WTC11 (cell line): ENCODE results near the gene GALNT16. TPM values are rescaled to one million over a fixed set of nuclear protein-coding genes. Genes with fewer than 3 reads are reported as not detected.

Source experiments
- ATAC-seq: fragments of 200-7000 bp; cut with Tn5 transposase; 2 replicates; pipeline ENCODE4 v1.10.0; 2021; ENCODE audit warnings: mild to moderate bottlenecking, moderate library complexity
- CTCF ChIA-PET: fragments of 300-600 bp; sonication (Branson Sonifier 250); formaldehyde crosslinking; loops from one replicate; lab custom pipeline; 2021; ENCODE audit warnings: antibody characterized with exemption; lab: Charles Lee
- POLR2A ChIA-PET: fragments of 350-600 bp; sonication (Branson Sonifier 250); formaldehyde crosslinking; loops from one replicate; lab custom pipeline; 2021; ENCODE audit warnings: antibody characterized with exemption; lab: Charles Lee
- DNase-seq: peaks from one replicate; pipeline ENCODE4 v3.0.0; 2021; ENCODE audit warnings: low spot score
- H3K27ac Mint-ChIP-seq: 2 replicates; pipeline ENCODE4 v1.8.0; 2021; ENCODE audit warnings: mixed read lengths
- H3K27me3 Mint-ChIP-seq: 2 replicates; pipeline ENCODE4 v1.8.0; 2021; ENCODE audit warnings: low read depth, mild to moderate bottlenecking, moderate library complexity, mixed read lengths
- H3K36me3 Mint-ChIP-seq: 2 replicates; pipeline ENCODE4 v1.8.0; 2021; ENCODE audit warnings: mixed read lengths
- H3K4me1 Mint-ChIP-seq: 2 replicates; pipeline ENCODE4 v1.8.0; 2022; ENCODE audit warnings: mixed read lengths
- H3K4me3 Mint-ChIP-seq: 2 replicates; pipeline ENCODE4 v1.8.0; 2021; ENCODE audit warnings: mild to moderate bottlenecking, moderate library complexity, mixed read lengths
- H3K9me3 Mint-ChIP-seq: 2 replicates; pipeline ENCODE4 v1.8.0; 2021; ENCODE audit warnings: mixed read lengths
- ATF1 ChIP-seq: sonication (generic); formaldehyde crosslinking; IDR thresholded peaks from 2 replicates; pipeline ENCODE4 v1.8.1; 2023; ENCODE audit warnings: mild to moderate bottlenecking, moderate library complexity, missing genetic modification reagents
- EMX1 ChIP-seq: fragments of 250-450 bp; sonication (Bioruptor Pico); IDR thresholded peaks from 2 replicates; pipeline ENCODE4 v1.8.0; 2021; ENCODE audit warnings: mild to moderate bottlenecking
- GTF2I ChIP-seq: fragments of 250-450 bp; sonication (Bioruptor Pico); conservative IDR thresholded peaks from 2 replicates; pipeline ENCODE4 v1.4.0; 2021; ENCODE audit warnings: mild to moderate bottlenecking
- JUN ChIP-seq: sonication (generic); formaldehyde crosslinking; IDR thresholded peaks from 2 replicates; pipeline ENCODE4 v1.8.0; 2023; ENCODE audit warnings: mild to moderate bottlenecking, missing genetic modification reagents
- NFATC4 ChIP-seq: fragments of 250-450 bp; sonication (Bioruptor Pico); IDR thresholded peaks from 2 replicates; pipeline ENCODE4 v1.9.0; 2021; ENCODE audit warnings: mild to moderate bottlenecking
- SMAD3 ChIP-seq: sonication (generic); formaldehyde crosslinking; IDR thresholded peaks from 2 replicates; pipeline ENCODE4 v1.8.0; 2022; ENCODE audit warnings: missing genetic modification reagents, mild to moderate bottlenecking, borderline replicate concordance
- SMAD4 ChIP-seq: sonication (generic); formaldehyde crosslinking; IDR thresholded peaks from 2 replicates; pipeline ENCODE4 v1.8.0; 2022; ENCODE audit warnings: mild to moderate bottlenecking, missing genetic modification reagents
- TEAD1 ChIP-seq: sonication (generic); formaldehyde crosslinking; IDR thresholded peaks from 2 replicates; pipeline ENCODE4 v1.8.0; 2022; ENCODE audit warnings: mild to moderate bottlenecking, missing genetic modification reagents
- TEAD4 ChIP-seq: sonication (generic); formaldehyde crosslinking; IDR thresholded peaks from 2 replicates; pipeline ENCODE4 v1.8.0; 2022; ENCODE audit warnings: mild to moderate bottlenecking, missing genetic modification reagents
- ZNF138 ChIP-seq: sonication (generic); formaldehyde crosslinking; conservative IDR thresholded peaks from 2 replicates; pipeline ENCODE4 v1.8.1; 2022; ENCODE audit warnings: mild to moderate bottlenecking, moderate library complexity, missing genetic modification reagents
- ZNF423 ChIP-seq: fragments of 250-450 bp; sonication (Bioruptor Pico); IDR thresholded peaks from 2 replicates; pipeline ENCODE4 v2.1.2; 2022; ENCODE audit warnings: mild to moderate bottlenecking, moderate library complexity
- total RNA-seq: library from RNA; stranded (reverse); gene quantifications from 3 replicates; pipeline ENCODE4 v1.2.3, GENCODE V29; 2021
- TF ChIP-seq, protein P1 (sequence below): sonication (generic); formaldehyde crosslinking; IDR thresholded peaks from 2 replicates; pipeline ENCODE4 v1.8.0; 2022; ENCODE audit warnings: mild to moderate bottlenecking, missing genetic modification reagents
- TF ChIP-seq, protein P2 (sequence below): sonication (generic); formaldehyde crosslinking; IDR thresholded peaks from 2 replicates; pipeline ENCODE4 v1.8.0; 2023; ENCODE audit warnings: missing genetic modification reagents
- TF ChIP-seq, protein P3 (sequence below): fragments of 200-600 bp; IDR thresholded peaks from 2 replicates; pipeline ENCODE4 v1.8.0; 2022; ENCODE audit warnings: antibody characterized with exemption
- TF ChIP-seq, protein P4 (sequence below): sonication (generic); formaldehyde crosslinking; conservative IDR thresholded peaks from 2 replicates; pipeline ENCODE4 v1.8.1; 2023; ENCODE audit warnings: mild to moderate bottlenecking, low read depth, missing genetic modification reagents, moderate library complexity
- TF ChIP-seq, protein P5 (sequence below): fragments of 250-450 bp; sonication (Bioruptor Pico); IDR thresholded peaks from 2 replicates; pipeline ENCODE4 v2.1.2; 2022; ENCODE audit warnings: mild to moderate bottlenecking, moderate library complexity
- TF ChIP-seq, protein P6 (sequence below): fragments of 250-450 bp; sonication (Bioruptor Pico); conservative IDR thresholded peaks from 2 replicates; pipeline ENCODE4 v1.9.0; 2021; ENCODE audit warnings: mild to moderate bottlenecking

The GALNT16 gene
- total RNA-seq, 1 experiment from 2014 or later = 4.5 TPM

- no peak for TF ChIP-seq TEAD1 (CRISPR knock-in tag)
- TF ChIP-seq, protein P1, sequence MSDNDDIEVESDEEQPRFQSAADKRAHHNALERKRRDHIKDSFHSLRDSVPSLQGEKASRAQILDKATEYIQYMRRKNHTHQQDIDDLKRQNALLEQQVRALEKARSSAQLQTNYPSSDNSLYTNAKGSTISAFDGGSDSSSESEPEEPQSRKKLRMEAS (CRISPR knock-in tag) = no peak
- TF ChIP-seq NFATC4 (CRISPR knock-in tag) = no peak
Measured at GRCh38 chr14:69237142-69237541, 22.8 kb upstream of the GALNT16 start (continued).

DNA sequence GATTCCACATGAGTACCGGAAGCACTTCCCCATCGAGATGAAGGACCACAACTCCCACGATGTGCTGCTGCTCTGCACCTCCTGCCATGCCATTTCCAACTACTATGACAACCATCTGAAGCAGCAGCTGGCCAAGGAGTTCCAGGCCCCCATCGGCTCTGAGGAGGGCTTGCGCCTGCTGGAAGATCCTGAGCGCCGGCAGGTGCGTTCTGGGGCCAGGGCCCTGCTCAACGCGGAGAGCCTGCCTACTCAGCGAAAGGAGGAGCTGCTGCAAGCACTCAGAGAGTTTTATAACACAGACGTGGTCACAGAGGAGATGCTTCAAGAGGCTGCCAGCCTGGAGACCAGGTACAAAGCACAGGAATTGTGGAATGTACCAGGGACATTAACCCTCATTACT, 22.4 kb upstream of the GALNT16 start:
- H3K4me3 Mint-ChIP-seq = no peak overlapping the region
- H3K27me3 Mint-ChIP-seq = no peaks in the 10 kb centered on the region
- peaks cover 6% of the 10 kb centered on the region for H3K4me1 Mint-ChIP-seq
- CTCF ChIA-PET = interaction anchor here (1.1 kb wide), 1 partner anchor 50 kb away, joined by 3 read pairs; no protein-coding TSS in a partner anchor
- DNase-seq = no peak
- no peak for ATAC-seq
- no peaks in the 10 kb centered on the region for H3K9me3 Mint-ChIP-seq
- POLR2A ChIA-PET = no interaction called here
- H3K36me3 Mint-ChIP-seq = peaks cover 44% of the 10 kb centered on the region
- H3K27ac Mint-ChIP-seq = no peak overlapping the region
- no peak for TF ChIP-seq TEAD4
- TF ChIP-seq GTF2I (CRISPR knock-in tag) = no peak
- TF ChIP-seq, protein P2, sequence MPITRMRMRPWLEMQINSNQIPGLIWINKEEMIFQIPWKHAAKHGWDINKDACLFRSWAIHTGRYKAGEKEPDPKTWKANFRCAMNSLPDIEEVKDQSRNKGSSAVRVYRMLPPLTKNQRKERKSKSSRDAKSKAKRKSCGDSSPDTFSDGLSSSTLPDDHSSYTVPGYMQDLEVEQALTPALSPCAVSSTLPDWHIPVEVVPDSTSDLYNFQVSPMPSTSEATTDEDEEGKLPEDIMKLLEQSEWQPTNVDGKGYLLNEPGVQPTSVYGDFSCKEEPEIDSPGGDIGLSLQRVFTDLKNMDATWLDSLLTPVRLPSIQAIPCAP = no peak
- no peak for TF ChIP-seq SMAD4
- TF ChIP-seq ZNF423 (CRISPR knock-in tag) = no peak
- no peak for TF ChIP-seq ATF1
- TF ChIP-seq, protein P3, sequence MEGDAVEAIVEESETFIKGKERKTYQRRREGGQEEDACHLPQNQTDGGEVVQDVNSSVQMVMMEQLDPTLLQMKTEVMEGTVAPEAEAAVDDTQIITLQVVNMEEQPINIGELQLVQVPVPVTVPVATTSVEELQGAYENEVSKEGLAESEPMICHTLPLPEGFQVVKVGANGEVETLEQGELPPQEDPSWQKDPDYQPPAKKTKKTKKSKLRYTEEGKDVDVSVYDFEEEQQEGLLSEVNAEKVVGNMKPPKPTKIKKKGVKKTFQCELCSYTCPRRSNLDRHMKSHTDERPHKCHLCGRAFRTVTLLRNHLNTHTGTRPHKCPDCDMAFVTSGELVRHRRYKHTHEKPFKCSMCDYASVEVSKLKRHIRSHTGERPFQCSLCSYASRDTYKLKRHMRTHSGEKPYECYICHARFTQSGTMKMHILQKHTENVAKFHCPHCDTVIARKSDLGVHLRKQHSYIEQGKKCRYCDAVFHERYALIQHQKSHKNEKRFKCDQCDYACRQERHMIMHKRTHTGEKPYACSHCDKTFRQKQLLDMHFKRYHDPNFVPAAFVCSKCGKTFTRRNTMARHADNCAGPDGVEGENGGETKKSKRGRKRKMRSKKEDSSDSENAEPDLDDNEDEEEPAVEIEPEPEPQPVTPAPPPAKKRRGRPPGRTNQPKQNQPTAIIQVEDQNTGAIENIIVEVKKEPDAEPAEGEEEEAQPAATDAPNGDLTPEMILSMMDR = no peak
- no peak for TF ChIP-seq EMX1
- no peak for TF ChIP-seq ZNF138 (CRISPR knock-in tag)

DNA sequence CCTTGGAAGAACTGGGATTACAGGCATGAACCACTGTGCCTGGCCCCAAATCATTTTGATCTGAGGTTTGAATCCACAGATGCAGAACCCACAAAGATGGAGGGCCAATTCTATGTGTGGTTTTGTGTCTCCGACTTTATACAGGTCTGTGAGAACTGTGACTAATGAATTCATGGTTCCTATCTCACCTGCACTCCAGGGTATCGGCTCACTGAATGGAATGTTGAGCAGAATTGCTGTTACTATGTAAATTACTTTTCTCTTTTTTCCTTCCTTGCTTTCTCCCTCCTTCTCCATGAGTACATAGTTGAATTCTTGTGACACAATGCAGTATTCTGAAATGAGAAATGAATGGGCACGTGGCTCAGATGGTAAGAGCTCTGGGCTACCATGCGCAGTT, 21.1 kb upstream of the GALNT16 start:
- peaks cover 6% of the 10 kb centered on the region for H3K4me1 Mint-ChIP-seq
- H3K4me3 Mint-ChIP-seq = no peak overlapping the region
- H3K9me3 Mint-ChIP-seq = no peaks in the 10 kb centered on the region
- TF ChIP-seq, protein P4, sequence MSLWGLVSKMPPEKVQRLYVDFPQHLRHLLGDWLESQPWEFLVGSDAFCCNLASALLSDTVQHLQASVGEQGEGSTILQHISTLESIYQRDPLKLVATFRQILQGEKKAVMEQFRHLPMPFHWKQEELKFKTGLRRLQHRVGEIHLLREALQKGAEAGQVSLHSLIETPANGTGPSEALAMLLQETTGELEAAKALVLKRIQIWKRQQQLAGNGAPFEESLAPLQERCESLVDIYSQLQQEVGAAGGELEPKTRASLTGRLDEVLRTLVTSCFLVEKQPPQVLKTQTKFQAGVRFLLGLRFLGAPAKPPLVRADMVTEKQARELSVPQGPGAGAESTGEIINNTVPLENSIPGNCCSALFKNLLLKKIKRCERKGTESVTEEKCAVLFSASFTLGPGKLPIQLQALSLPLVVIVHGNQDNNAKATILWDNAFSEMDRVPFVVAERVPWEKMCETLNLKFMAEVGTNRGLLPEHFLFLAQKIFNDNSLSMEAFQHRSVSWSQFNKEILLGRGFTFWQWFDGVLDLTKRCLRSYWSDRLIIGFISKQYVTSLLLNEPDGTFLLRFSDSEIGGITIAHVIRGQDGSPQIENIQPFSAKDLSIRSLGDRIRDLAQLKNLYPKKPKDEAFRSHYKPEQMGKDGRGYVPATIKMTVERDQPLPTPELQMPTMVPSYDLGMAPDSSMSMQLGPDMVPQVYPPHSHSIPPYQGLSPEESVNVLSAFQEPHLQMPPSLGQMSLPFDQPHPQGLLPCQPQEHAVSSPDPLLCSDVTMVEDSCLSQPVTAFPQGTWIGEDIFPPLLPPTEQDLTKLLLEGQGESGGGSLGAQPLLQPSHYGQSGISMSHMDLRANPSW (CRISPR knock-in tag) = no peak
- TF ChIP-seq JUN (CRISPR knock-in tag) = no peak
- no peaks in the 10 kb centered on the region for H3K27me3 Mint-ChIP-seq
- H3K27ac Mint-ChIP-seq = no peak overlapping the region
- ATAC-seq (peak; percentile 66), DNase-seq (no peak)
- CTCF ChIA-PET = interaction anchor here (1.1 to 1.5 kb wide), 2 partner anchors 49 to 108 kb away, joined by 3 to 4 read pairs; no protein-coding TSS in a partner anchor
- POLR2A ChIA-PET = no interaction called here
- peaks cover 41% of the 10 kb centered on the region for H3K36me3 Mint-ChIP-seq

- no peak for ATAC-seq
- no peaks in the 10 kb centered on the region for H3K27me3 Mint-ChIP-seq
- no peaks in the 10 kb centered on the region for H3K9me3 Mint-ChIP-seq
- H3K4me1 Mint-ChIP-seq = peaks cover 6% of the 10 kb centered on the region
- peaks cover 33% of the 10 kb centered on the region for H3K36me3 Mint-ChIP-seq
- no peak overlapping the region for H3K27ac Mint-ChIP-seq
- ChIA-PET POLR2A (no interaction called here), CTCF (interaction anchor here (0.5 to 4.3 kb wide), 5 partner anchors 14 to 219 kb away, joined by 3 to 27 read pairs (median 8); no protein-coding TSS in a partner anchor)
- DNase-seq = no peak
- no peak overlapping the region for H3K4me3 Mint-ChIP-seq
- TF ChIP-seq, protein P5, sequence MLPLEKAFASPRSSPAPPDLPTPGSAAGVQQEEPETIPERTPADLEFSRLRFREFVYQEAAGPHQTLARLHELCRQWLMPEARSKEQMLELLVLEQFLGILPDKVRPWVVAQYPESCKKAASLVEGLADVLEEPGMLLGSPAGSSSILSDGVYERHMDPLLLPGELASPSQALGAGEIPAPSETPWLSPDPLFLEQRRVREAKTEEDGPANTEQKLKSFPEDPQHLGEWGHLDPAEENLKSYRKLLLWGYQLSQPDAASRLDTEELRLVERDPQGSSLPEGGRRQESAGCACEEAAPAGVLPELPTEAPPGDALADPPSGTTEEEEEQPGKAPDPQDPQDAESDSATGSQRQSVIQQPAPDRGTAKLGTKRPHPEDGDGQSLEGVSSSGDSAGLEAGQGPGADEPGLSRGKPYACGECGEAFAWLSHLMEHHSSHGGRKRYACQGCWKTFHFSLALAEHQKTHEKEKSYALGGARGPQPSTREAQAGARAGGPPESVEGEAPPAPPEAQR (CRISPR knock-in tag) = no peak
- TF ChIP-seq SMAD3 = no peak
- no peak for TF ChIP-seq ZNF423 (CRISPR knock-in tag)
- TF ChIP-seq, protein P6, sequence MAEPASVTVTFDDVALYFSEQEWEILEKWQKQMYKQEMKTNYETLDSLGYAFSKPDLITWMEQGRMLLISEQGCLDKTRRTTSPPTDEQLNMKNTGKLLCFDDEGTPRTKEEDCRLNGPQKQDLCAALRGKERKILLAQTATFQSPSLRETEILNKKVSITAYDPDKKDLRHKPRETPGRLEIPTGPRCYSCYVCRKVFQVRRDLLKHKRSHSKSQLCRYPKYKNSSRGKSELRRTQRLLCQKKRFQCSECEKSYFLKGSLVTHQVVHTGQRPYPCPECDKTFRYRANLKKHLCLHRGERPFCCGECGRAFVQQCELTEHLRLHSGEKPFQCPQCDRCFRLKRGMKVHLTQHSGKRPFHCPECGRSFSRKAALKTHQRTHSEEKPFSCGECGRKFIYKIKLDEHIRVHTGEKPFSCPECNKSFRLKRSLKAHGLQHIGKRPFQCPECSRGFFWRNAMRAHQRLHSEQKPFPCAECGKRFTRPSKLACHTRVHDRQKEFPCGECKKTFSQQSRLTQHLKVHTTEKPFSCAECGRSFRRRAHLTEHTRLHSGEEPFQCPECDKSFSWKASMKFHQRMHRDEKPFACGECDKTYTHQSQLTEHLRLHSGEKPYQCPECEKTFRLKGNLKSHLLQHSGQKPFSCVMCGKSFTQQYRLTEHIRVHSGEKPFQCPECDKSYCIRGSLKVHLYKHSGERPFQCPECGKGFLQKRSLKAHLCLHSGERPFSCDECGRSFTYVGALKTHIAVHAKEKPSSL (CRISPR knock-in tag) = no peak
- no peak for TF ChIP-seq NFATC4 (CRISPR knock-in tag)
Measured at GRCh38 chr14:69240527-69241173, 19.3 kb upstream of the GALNT16 start.
